Activated T-helper 9 cell treated with anti-CD3 and anti-CD28 coated beads, Interleukin-2, amount 50 U/mL, for 16 hours (primary cell): ENCODE data around the gene SFMBT2.

Source experiments
- DNase-seq: peaks from one replicate; pipeline ENCODE4 v3.0.0-alpha.2; 2020; ENCODE audit warnings: low read depth

SFMBT2 gene

DNA sequence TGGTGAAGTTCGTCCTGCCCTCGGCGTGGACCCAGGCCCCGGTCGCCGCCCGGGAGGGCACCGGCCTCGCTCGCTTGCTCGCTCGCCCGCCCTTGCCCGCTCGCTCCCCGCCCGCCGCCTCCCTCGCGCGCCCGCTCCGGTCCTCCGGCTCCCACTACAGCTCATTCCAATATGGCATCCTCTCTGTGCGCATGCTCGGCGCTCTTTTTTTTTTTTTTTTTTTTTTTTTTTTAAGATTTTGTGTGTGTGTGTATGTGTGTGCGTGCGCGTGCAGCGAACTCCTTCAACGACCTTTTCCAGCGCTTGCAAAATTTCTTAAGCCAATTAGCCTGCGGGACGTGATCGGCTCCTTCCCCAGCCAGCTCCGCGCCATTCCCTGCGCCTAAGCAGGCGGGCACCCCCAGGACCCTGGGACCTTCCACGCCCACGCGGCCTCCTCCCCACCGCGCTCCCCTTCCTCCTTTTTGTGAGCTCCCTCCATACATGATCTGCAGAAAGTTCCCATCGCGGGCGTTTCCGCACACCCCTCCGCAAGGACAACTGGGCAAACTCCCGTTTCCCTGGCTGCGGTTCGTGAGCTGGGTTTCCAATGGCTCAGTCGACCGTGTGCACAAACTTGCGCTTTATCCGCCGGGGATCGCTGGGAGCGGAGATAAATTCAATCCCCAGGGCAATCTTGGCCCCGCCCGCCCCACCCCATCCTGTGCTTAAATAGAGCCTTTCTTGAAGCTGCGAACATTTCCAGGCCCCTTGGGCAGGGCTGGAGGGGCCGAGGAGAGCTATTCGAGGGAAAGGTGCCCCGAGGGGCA lies at the start of gene SFMBT2:
SFMBT2 (minus strand) TSS at position 173 of the 809 bp plus-strand sequence. CDS start 29,136 bp downstream, outside the sequence.
- DNase-seq, result peak; percentile 55

DNA sequence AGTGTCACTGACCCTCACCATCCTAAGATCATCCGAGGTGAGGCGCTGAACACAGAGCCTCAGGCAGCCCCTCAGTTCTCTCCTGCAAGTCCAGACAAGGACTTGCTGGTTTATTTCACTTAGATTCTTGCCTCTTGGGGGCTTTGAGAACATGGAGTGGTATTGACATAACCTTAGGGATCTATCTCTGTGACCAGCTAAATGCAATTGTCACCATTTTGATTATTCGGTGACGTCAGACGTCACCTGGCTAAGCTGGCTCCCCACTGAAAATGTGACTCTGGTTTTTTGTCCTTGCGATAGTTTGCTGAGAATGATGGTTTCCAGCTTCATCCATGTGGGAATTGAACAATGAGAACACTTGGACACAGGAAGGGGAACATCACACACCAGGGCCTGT lies 49.2 kb upstream of the SFMBT2 start:
- no peak for DNase-seq

- DNase-seq, result no peak
Measured at GRCh38 chr10:7458556-7458955, 47.7 kb upstream of the SFMBT2 start.

DNA sequence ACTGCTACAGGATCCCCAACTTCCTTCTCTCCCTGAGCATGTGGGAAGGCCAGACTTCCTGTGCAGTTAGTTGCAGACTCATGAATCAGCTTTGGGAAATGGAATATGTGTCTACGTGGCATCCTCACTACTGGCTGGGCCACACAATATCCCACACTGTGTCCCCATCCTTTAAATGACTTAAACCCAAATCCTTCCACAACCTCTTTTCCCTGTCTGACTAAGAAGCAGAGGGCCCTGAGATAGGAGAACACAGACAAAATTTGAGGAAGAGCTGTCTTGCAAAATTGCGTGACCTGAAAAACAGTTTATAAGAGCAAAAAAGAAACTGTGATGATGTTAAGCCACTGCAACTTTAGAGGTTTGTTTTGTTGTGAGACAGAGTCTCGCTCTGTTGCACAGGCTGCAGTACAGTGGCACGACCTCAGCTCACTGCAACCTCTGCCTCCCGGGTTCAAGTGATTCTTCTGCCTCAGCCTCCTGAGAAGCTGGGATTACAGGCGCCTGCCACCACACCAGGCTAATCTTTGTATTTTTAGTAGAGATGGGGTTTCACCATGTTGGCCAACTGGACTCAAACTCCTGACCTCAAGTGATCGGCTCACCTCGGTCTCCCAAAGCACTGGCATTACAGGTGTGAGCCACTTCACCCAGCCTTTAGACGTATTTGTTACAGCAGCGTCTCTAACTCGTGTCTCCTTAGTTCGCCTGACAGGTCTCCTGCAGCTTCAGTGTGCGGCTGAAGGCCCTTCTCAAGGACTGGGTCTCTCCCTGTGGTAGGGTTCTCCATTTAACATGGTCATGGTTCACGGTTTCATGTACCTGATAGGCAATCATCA lies 46.9 kb upstream of the SFMBT2 start:
- DNase-seq, result no peak

DNA sequence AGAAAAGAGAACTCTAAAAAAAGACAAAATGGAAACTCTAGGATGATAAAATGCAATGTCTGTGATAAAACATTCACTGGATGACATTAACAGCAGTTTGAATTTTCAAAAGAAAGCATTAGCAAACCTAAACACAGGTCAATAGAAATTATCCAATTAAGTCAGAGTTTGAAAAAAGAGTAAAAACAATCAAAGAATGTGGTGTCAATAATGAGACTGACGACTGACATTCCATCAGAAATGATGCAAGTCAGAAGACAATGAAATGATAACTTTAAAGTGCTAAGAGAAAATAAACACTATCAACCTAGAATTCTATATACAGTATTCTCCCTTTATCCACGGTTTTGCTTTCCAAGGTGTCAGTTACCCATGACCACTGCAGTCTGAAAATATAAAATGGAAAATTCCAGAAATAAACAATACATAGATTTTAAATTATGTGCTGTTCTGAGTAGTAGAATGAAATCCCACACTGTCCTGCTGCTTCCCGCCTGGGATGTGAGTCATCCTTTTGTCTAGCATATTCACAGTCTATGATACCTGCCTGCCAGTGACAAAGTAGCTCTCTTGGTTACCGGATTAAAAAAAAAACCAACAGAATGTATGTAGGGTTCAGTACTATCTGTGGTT lies 38.3 kb upstream of the SFMBT2 start:
- no peak for DNase-seq

DNA sequence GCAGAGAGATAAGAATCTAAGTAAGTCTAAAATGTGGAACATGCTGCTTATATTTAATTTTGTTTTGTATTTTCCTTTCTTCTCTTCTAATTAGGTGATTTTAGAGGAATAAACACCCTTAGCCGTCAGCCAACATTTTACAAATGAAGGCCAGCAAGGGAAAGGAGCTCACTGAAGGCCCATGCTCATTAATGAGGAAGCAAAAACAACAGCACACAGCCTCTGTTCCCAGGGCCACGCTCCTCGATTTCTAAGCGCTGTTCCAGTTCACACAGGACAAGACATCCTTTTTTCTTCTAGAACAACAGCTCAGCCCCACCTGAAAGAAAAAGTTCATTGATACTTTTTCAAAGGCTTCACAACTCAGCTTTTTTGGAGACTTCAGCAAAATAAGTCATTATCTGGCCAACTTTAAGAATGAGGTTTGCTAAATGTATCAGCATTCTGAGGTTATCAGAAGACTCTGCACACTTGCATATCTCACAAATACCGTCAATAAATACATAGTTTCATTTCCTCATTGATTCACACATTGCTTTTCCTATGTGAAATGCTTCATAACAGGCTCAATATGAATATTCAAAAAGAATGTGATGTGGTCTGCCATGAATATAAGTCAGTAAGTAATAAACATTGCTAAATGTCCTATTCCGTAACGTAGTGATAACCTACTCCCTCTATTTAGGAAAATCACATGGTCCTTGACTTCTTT lies 34.8 kb upstream of the SFMBT2 start:
- DNase-seq, result no peak

GRCh38 chr10:7444551-7445121 lies 33.8 kb upstream of the SFMBT2 start:
- no peak for DNase-seq

DNA sequence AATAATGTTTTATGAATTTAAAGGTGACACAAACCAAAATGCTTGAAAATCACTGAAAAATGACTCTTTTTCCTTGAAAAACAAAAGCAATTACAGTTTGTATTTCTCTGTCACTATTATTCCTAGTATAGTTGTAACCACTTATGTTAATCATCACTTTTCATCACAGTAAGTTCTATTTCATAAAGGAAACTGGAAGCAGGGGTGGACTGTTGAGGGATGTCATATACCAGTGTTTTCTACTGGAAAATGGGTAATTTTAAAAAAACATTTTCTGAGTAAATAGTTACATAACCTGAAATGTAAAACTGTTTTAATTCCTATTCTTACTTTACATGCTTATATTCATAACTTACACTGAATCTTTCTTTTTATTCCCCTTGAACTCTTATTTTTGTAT lies 32.2 kb upstream of the SFMBT2 start:
- DNase-seq, result no peak

DNA sequence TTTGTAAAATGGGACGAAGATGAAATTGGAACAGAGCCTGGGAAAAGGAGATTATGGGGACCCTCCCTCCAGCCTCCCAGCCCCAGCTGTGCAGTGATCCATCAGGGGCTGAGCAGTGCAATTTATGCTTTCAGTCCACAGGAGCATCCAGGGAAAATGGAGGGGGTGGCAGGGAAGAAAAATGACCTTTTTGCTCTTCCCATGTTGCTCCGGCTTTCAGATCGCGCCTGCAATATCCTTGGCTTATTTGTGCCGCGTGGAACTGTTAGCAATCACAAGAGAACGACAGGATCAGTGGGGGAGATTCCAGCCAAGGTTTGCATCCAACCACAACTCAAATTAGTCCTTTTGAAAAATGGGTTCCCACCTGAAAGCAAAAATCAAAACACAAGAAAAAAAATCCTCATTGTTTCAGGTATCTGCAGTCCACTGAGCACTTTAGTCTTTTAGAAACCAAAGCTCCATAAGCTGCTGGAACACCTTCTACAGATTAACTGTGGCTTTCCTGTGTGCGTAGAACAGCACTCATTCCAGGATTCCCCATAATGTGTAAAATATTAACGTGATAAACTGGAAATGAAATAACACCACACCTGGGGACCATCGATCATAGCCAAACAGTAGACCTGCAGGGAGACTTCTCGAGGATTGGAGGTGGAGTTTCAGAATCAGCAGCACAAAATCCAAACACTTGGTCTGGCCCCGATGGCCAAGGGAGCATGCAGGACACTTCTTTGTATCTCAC lies 30.7 kb upstream of the SFMBT2 start:
- no peak for DNase-seq

GRCh38 chr10:7439696-7440095 lies 28.9 kb upstream of the SFMBT2 start:
- no peak for DNase-seq

DNA sequence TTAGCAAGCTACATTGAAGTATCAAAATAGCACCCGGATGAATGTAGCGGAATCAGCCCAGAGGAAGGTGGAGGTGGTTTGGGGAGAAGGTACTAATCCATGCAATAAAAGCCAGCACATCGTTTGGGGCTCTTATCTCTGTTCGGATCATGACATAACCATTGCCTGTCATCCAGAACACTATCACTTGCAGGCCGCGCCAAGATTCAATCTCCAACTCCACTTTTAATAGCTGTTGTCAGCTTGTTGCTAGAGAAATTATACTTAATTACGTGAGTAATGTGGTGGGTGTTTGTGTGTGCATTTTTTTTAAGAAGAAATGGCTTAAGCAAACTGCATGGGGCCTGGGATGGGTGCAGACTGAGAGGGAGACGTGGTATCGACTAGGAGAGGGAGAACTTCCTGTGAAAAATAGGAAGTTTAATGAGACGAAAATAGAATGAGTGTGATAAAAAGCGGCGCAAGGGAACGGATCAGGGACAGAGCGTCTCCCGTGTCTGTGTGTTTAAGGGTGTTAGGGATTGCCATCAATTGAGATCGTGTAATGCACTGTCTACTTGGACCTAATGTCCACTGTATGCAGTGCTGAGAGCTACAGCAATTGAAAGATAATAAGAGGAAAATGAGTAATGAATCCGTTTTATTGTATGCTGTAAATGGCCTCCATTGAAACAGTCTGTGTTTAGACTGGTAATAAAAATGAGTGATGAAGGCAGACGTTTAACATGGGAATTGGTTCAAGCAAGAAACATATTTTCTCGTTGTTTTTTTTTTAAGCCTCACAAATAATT lies 27.6 kb upstream of the SFMBT2 start:
- no peak for DNase-seq

GRCh38 chr10:7436490-7437100 lies 25.8 kb upstream of the SFMBT2 start:
- no peak for DNase-seq

DNA sequence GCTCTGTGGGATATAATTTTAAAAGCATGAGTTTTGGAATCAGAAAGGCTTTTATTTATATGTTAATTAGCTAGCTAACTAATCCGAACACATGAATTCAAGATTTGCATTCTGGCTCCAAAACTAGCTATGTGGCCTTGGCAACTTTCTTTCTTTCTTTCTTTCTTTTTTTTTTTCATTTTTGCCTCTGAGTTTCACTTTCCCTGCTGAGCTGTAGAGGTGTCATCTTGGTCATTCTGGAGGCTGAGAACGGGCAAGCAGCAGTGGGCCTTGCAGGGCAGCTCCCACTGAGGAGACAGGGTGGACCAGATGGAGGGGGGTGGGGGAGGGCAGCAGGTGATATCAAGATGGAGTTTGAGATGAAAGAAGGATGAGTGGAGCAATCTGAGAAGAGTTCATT lies 24.8 kb upstream of the SFMBT2 start:
- DNase-seq, result no peak

GRCh38 chr10:7434378-7434777 lies 23.5 kb upstream of the SFMBT2 start:
- no peak for DNase-seq

GRCh38 chr10:7433861-7434260 lies 23.0 kb upstream of the SFMBT2 start:
- no peak for DNase-seq

DNA sequence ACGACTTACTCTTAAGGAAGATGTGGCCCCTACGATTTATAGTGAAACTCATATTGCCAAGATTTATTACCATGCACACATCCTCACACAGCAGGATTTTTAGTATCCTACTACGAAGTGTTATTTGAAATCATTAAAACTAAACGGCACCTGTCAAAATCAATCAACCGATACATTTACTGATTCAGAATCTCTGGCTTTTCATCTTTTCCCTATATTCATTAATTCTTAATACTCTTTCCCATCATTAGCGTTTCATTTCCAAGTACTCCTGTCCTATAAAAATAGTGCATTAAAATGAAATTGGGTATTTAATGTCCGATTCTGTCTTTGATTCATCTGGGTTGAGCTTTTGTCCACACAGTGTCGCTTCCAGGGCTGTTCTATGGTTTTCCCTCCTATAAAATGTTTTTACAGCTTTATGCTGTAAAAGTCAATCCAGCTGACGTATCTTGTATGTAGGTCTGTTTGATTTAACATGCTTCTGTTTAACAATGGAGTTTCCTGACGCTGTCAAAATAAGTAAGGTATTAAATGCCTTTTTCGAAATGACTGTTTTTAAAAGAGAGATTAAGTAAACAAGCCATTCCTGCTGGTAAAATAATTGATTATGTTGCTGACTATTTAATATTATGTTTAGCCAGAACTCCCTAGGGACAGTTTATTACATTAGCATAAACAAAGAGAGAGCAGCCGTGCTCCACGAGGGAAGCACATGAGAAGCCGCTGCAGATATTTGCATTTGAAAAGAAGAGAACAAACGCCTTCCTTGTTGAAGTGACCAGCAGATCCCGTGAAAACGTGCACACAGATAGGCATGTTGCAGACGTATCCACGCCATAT lies 22.3 kb upstream of the SFMBT2 start:
- no peak for DNase-seq

- DNase-seq, result no peak
Measured at GRCh38 chr10:7428673-7429350, 18.0 kb upstream of the SFMBT2 start.

DNA sequence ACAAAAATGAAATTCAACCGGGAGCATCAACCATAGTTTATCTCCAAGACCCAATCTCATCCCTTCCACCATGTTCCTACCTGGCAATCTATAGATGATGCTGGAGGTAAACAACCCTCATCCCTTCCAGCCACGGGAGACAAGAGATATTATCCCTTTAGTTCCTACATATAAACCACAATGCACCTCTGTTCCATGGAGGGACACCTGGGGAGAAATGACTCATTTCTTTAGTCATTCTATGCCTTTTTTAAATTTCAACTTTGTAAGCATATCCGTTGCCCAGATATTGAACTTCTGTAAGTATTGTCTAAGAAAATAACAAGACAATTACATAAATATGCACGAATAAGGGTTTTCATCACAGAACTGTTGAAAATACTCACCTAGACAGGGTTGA lies 15.5 kb upstream of the SFMBT2 start:
- DNase-seq, result no peak
